Stimulated activated naive CD4-positive, alpha-beta T cell treated with Interleukin-2 at 50 U/mL for 16 hours (primary cell): ENCODE data around the gene AK1.
A peak's percentile ranks its signal among the peaks of the same experiment; 100 is the strongest.

Experiments used
- DNase-seq: peaks from one replicate; lab custom pipeline; 2025; lab: John Stamatoyannopoulos, UW

The AK1 gene, protein sequence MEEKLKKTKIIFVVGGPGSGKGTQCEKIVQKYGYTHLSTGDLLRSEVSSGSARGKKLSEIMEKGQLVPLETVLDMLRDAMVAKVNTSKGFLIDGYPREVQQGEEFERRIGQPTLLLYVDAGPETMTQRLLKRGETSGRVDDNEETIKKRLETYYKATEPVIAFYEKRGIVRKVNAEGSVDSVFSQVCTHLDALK

DNA sequence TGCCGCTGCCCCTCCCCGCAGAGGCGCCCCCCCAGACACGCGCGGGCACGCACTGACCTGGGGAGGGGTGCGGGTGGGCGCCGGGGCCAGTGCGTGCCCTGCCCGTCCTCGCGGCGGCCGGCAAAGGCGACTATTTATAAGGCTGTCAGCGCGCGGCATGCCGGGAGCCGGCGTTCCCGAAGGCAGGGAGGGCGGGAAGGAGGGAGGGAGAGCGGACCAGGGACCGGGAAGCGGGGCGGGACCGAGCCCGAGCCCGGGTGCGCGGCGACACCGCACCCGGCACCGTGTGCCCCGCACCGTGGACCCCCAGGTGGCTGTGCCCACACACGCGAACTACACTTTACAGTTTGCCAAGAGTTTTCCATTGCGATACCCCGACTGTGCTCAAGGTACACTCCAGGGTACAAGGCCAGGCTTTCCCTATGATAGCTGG lies at the start of gene AK1:
Gene AK1 (minus strand): TSS at position 110 of the 433 bp plus-strand sequence. CDS start 3,058 bp downstream, outside the sequence.
- DNase-seq, result no peak

DNA sequence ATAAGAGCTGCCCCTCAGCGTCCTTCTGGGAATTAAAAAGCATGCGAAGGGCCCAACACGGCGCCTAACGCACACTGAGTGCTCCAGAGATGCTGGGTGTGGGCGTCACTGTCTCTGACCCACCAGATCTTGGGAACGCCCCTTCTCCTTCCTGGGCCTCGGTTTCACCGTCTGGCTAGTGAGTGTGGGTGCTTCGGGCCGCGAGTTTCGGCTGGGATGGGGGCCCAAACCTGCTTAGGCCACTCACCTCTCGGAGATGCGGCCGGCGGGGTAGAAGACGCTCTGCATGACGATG lies 49.4 kb upstream of the AK1 start:
- DNase-seq, result peak; percentile 24

DNA sequence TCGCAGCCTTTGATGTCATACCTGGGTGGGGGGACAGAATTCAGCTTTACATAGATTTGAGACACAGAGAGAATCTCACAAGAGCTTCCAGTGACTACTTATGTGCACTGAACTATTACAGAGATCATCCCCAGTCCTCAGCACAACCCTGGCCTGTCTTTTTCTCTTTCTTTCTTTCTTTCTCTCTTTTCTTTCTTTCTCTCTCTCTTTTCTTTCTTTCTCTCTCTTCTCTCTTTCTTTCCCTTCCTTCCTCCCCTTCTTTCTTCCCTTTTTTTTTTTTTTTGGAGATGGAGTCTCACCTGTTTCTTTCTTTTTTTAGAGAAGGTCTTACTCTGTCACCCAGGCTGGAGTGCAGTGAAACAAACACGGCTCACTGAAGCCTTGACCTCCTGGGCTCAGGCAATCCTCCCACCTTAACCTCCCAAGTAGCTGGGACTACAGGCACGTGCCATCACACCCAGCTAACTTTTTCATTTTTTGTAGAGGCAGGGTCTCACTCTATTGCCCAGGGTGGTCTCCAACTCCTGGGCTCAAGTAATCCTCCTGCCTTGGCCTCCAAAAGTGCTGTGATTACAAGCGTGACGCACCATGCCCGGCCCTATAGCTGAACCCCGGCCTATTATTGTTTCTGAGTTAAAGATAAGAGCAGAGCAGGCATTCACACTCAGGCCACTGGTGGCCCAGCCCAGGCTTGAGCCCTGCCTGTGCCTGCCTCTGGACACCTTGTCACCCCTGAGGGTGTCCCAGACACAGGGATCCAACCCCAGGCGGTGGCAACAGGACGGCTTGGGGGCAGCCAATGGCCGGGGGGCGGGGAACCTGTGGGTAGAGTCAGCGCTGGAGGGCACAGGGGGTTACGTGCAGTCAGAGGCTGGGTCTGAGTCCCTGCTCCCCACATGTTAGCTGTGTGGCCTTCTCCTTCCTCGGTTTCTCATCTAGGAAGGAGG lies 48.8 kb upstream of the AK1 start:
- no peak for DNase-seq

DNA sequence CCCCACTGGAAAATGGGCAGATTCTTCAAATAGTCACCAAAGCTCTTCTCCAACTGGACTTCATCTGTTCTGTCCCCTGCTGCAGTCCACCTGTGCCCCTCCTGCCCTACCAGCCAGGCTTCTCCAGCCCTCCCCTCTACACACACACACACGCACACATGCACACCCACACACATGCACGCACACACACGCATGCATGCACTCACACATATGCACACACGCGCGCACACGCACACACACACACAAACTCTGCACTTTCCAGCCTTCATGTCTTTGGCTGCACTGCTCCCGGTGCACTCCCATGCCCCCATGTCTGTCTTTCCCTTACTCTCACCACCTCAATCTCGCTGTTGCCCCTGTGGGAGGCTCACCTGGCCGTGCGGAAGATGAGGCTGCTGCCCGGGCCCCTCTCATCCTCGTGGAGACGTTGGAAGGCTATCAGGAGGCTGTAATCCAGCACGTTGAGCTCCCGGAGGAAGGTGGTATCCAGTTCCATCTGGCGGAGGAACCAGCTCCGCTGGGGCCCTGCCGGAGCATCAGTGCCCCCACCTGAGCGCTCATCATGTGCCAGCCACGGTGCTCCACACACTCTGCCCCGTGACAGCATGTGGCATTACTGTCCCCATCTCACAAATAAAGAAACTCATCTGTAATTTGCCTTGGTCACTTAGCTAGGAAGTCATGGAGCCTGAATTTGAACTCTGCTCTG lies 47.4 kb upstream of the AK1 start:
- DNase-seq, result no peak

GRCh38 chr9:127923771-127924170 lies 46.3 kb upstream of the AK1 start:
- DNase-seq, result no peak

DNA sequence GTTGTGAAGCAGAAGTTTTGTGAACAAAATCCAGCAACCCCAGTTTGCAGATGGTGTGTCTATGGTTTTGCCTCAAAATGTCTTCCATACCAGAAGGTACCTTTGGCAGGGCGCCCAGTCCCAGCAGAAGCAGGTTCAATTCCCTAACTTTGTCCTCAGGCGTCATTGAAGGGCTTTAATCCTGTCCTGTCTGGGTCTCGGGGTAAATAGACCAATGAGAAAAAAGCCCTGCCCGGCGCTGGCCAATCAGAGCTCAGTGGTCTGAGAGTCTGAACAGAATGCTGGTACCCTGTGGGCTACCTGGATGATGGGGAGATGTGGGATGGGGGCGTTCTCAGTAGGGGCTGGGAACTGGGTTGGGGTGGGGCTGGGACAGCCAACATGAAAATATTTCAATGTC lies 45.6 kb upstream of the AK1 start:
- no peak for DNase-seq

DNA sequence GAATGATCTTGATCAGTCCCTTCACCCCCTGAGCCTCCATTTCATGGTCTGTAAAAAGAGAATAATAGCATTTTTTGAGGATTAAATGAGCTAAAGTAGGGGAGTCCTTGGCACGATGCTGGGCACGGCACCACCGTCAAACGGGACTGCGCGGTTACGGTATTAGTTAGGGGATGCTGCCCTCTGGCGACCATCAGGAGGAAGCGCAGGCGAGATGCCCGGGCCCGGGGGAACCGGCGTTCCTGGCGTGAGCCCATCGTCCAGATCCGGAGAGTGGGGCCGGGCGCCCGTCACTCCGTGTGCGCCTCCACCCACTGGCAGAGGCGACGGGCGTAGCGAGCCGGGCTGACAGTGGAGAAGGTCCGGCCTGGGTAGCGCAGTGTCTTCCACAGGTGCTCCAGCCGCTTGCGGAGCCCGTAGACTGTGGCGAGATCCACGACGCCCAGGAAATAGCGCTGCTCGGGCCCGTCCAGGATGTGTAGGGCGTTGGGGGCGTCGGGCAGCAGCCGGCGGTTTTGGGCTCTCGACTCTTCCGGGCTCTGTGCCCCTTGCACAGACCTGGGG lies 44.2 kb upstream of the AK1 start:
- peak; percentile 62 for DNase-seq

- no peak for DNase-seq
Measured at GRCh38 chr9:127920794-127921193, 43.3 kb upstream of the AK1 start.

GRCh38 chr9:127919253-127919815 lies 41.9 kb upstream of the AK1 start:
- peak; percentile 34 for DNase-seq

GRCh38 chr9:127918183-127919107 lies 41.0 kb upstream of the AK1 start:
- DNase-seq, result no peak

- no peak for DNase-seq
Measured at GRCh38 chr9:127917603-127918002, 40.1 kb upstream of the AK1 start.

GRCh38 chr9:127916720-127917581 lies 39.5 kb upstream of the AK1 start, which contains the start of gene ST6GALNAC4:
ST6GALNAC4 (minus strand) TSS chr9:127917041; CDS start chr9:127916419, 622 bp downstream.
- peak; percentile 94 for DNase-seq

DNA sequence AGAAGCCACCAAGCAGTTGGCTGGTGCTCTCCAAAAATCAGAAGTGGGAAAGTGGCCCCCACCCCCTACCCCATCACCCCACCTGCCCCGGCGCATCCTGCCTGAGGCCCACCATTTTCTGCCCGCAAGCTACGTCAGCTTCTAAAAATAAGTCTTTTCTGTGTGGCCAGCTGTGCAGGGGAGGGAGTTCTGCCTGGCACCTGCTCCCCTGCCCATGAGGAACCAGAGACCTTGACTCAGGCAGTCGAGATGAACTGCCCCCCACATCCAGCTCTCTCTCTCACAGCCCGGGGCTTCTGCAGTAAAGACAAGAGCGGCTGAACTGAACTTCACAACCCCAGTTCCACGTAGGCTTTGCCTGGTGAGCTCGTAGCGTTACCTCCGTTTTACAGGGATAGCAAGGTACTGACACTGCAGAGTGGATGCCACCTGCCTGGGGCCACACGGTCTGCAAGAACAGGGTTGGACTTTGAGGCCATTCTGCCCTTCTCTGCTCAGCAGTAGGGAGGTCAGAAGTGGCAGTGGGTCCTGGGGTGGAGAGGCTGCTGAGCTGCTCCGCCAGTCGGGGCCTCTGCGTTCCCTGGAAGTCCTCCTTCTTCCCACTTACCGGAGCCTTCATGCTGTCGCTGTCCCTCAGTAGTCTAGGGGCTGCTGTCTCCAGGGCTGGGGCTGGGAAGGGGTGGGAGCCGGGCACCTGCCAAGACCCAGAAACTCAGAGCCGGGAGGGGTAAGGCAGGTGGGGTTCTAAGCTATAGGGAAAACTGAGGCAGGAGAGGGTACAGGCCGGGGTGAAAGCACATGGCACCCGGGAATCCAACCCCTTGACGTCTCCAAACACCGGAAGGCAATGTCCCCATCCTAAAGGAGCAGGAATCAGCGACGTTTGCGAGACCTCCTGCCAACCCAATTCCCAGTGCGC lies 38.6 kb upstream of the AK1 start:
- DNase-seq, result no peak

- DNase-seq, result no peak
Measured at GRCh38 chr9:127915325-127915752, 37.9 kb upstream of the AK1 start.

GRCh38 chr9:127913682-127914081 lies 36.2 kb upstream of the AK1 start:
- no peak for DNase-seq

GRCh38 chr9:127912882-127913281 lies 35.4 kb upstream of the AK1 start:
- DNase-seq, result no peak

GRCh38 chr9:127912296-127912695 lies 34.8 kb upstream of the AK1 start:
- DNase-seq, result no peak

- no peak for DNase-seq
Measured at GRCh38 chr9:127910613-127911205, 33.2 kb upstream of the AK1 start.
